ENCODE results near the gene SMAD2. TPM values are rescaled to one million over a fixed set of nuclear protein-coding genes. Genes with fewer than 3 reads are reported as not detected.

SMAD2 gene
- total RNA-seq, 1 experiment from 2014 or later: 97.0 TPM

DNA sequence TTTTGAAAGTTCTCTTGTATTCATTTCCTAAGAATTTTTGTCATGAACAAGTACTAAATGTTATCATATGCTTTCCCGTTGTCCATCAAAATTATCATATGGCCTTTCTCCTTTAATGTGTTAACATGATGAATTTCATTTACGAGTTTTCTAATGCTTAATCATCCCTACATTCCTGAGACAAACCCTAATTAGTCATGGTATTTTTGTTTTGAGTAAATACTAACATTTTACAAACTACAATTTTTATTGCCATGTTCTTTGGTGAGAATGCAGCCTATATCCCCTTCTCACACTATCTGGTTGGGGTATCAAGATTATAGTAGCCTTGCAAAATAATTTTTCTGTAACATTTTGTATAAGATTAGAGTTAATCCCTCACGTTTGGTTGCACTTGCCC, 14.5 kb downstream of the SMAD2 start:
- no peak overlapping the region for H2AFZ ChIP-seq
- no TSS peak for BruUV-seq (replicated peaks)
- no peak overlapping the region for H3K27ac ChIP-seq
- intact Hi-C loops (cut with micrococcal nuclease; ENCODE audit: unreplicated experiment): no loop called here
- H3K27me3 ChIP-seq (ENCODE audit: insufficient read depth, low read depth): no peaks in the 10 kb centered on the region
- H3F3A ChIP-seq (ENCODE audit: insufficient read depth, low read depth): peaks cover 3% of the 10 kb centered on the region; the same call in 1 of the 2 replicates
- no peaks in the 10 kb centered on the region for H3K9me3 ChIP-seq (ENCODE audit: insufficient read depth, low read depth)
- H3K4me2 ChIP-seq: no peak overlapping the region
- peaks cover 99% of the 10 kb centered on the region for H3K79me2 ChIP-seq (ENCODE audit: low read depth)
- no peaks in the 10 kb centered on the region; the same call in 1 of the 2 replicates for H3K36me3 ChIP-seq (ENCODE audit: low read depth)
- no peaks in the 10 kb centered on the region for H3K9me2 ChIP-seq (ENCODE audit: insufficient read depth)
- CTCF ChIA-PET: no interaction called here
- no peak for TF ChIP-seq EZH2 (IDR thresholded peaks at IDR 0.05; ENCODE audit: low read depth)
- no peak for TF ChIP-seq CTCF (conservative IDR thresholded peaks at IDR 0.05)
- H4K20me1 ChIP-seq (ENCODE audit: insufficient read depth): peaks cover 42% of the 10 kb centered on the region
- POLR2A ChIA-PET (ENCODE audit: unreplicated experiment): no interaction called here
- no peak overlapping the region for H3K4me3 ChIP-seq
- DNase-seq: peak in 1 of 2 experiments; percentile 60
- 0 out of 2 replicates have a peak, but pooled peaks cover 5% of the 10 kb centered on the region for H3K4me1 ChIP-seq (replicated peaks; ENCODE audit: insufficient read depth)

DNA sequence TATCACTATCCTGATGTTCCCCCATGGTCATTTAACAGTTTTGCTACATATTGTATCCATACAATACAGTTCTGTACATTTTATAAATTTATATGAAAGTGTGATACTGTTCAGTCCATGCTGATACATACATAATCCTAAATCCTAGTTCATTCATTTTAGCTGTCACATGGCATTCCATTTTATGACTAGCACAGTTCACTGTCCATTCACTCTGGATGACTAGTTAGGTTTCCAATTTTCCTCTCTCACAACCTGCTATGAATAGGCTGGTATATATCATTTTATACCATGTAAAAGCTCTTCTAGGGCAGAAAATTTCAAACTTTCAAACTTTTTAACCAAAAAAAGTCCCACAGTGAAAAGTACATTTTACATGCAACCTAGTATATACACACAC, 15.2 kb downstream of the SMAD2 start:
- H3K27ac ChIP-seq: no peak overlapping the region
- no peak overlapping the region for H2AFZ ChIP-seq
- H3K4me1 ChIP-seq (replicated peaks; ENCODE audit: insufficient read depth): 0 out of 2 replicates have a peak, but pooled peaks cover 5% of the 10 kb centered on the region
- H4K20me1 ChIP-seq (ENCODE audit: insufficient read depth): peaks cover 42% of the 10 kb centered on the region
- H3F3A ChIP-seq (ENCODE audit: insufficient read depth, low read depth): peaks cover 3% of the 10 kb centered on the region; the same call in 1 of the 2 replicates
- H3K4me2 ChIP-seq: no peak overlapping the region
- intact Hi-C loops (cut with micrococcal nuclease; ENCODE audit: unreplicated experiment): no loop called here
- POLR2A ChIA-PET (ENCODE audit: unreplicated experiment): no interaction called here
- no peaks in the 10 kb centered on the region for H3K27me3 ChIP-seq (ENCODE audit: insufficient read depth, low read depth)
- CTCF ChIA-PET: no interaction called here
- H3K9me3 ChIP-seq (ENCODE audit: insufficient read depth, low read depth): no peaks in the 10 kb centered on the region
- peaks cover 99% of the 10 kb centered on the region for H3K79me2 ChIP-seq (ENCODE audit: low read depth)
- no peaks in the 10 kb centered on the region; the same call in 1 of the 2 replicates for H3K36me3 ChIP-seq (ENCODE audit: low read depth)
- BruUV-seq (replicated peaks): no TSS peak
- H3K4me3 ChIP-seq: no peak overlapping the region
- DNase-seq: no peak
- H3K9me2 ChIP-seq (ENCODE audit: insufficient read depth): no peaks in the 10 kb centered on the region
- TF ChIP-seq CTCF (conservative IDR thresholded peaks at IDR 0.05) (no peak), EZH2 (IDR thresholded peaks at IDR 0.05; ENCODE audit: low read depth) (no peak)

DNA sequence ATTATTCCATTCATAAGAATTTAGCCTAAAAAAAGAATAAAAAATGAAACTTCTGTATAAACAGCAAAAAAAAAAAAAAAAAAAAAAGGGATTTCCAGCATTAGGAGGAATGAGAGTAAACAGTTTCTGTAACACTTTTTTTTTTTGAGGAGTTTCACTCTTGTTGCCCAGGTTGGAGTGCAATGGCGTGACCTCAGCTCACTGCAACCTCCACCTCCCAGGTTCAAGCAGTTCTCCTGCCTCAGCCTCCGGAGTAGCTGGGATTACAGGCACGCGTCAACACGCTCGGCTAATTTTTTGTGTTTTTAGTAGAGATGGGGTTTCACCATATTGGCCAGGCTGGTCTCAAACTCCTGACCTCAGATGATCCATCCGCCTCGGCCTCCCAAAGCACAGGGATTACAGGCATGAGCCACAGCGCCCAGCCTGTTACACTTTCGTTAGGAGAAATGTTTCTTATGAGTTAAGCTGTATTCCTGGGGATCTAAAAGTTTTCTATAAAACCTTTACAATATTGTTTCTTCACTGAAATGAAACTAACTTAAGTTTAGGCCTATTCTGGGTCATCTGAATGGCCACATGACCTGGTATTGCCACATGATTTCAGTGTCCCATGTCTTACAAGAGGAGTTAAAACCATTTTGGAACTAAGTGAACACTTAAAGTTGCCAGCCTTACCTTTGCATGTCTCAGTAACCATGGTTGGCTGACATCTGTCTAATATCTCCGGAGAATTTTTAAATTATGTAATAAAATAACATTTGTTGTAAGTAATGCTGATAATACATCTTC, 17.5 kb downstream of the SMAD2 start:
- ChIA-PET POLR2A (ENCODE audit: unreplicated experiment) (no interaction called here), CTCF (interaction anchor here (0.6 kb wide), 1 partner anchor 221 kb away, joined by 7 read pairs; no protein-coding TSS in a partner anchor)
- no peak for TF ChIP-seq EZH2 (IDR thresholded peaks at IDR 0.05; ENCODE audit: low read depth)
- no peak for TF ChIP-seq CTCF (conservative IDR thresholded peaks at IDR 0.05)
- Histone ChIP-seq H2AFZ (no peak overlapping the region), H3K27me3 (ENCODE audit: insufficient read depth, low read depth) (no peaks in the 10 kb centered on the region), H3K36me3 (ENCODE audit: low read depth) (peaks cover 12% of the 10 kb centered on the region; the same call in 1 of the 2 replicates), H3K4me3 (no peak overlapping the region), H3K79me2 (ENCODE audit: low read depth) (peaks cover 99% of the 10 kb centered on the region), H3K4me2 (no peak overlapping the region), H3K4me1 (replicated peaks; ENCODE audit: insufficient read depth) (0 out of 2 replicates have a peak, but pooled peaks cover 5% of the 10 kb centered on the region), H3K9me2 (ENCODE audit: insufficient read depth) (no peaks in the 10 kb centered on the region), H4K20me1 (ENCODE audit: insufficient read depth) (peaks cover 38% of the 10 kb centered on the region), H3F3A (ENCODE audit: insufficient read depth, low read depth) (peaks cover 3% of the 10 kb centered on the region; the same call in 1 of the 2 replicates), H3K27ac (no peak overlapping the region), H3K9me3 (ENCODE audit: insufficient read depth, low read depth) (no peaks in the 10 kb centered on the region)
- no TSS peak for BruUV-seq (replicated peaks)
- intact Hi-C loops (cut with micrococcal nuclease; ENCODE audit: unreplicated experiment): no loop called here
- DNase-seq: no peak
